CD14-positive monocyte (primary cell): ENCODE results near the gene EPB41. TPM values are rescaled to one million over a fixed set of nuclear protein-coding genes. Genes with fewer than 3 reads are reported as not detected.

Experiments used
- DNase-seq, 3 donors: peaks; one replicate each; pipeline ENCODE4 v3.0.0-alpha.2; 2011 to 2022
- H2AFZ ChIP-seq: 2 replicates; pipeline ENCODE4 v1.6.0; 2012; ENCODE audit warnings: mild to moderate bottlenecking, low read depth, low read length, inconsistent platforms; ENCODE audit not compliant: insufficient read depth, poor library complexity, severe bottlenecking
- H3K27ac ChIP-seq, 2 donors: 1 replicate in 1 of 2; 2 replicates in 1 of 2; pipeline ENCODE4 v1.5.1; 2012 to 2013; ENCODE audit warnings: low read length in 2 of 2, control low read depth in 1 of 2, inconsistent platforms in 1 of 2, low read depth in 1 of 2, mild to moderate bottlenecking in 1 of 2
- H3K27me3 ChIP-seq, 2 donors: one replicate each; pipeline versions ENCODE4 v1.6.0 to v1.6.1; 2011 to 2013; ENCODE audit warnings: low read length in 2 of 2; ENCODE audit not compliant: control insufficient read depth in 2 of 2, insufficient read depth in 2 of 2
- H3K36me3 ChIP-seq, 2 donors: replicated peaks in 1 of 2; 1 replicate in 1 of 2; 2 replicates in 1 of 2; pipeline versions ENCODE4 v1.5.1 to v1.6.1; 2012 to 2013; ENCODE audit warnings: low read length in 2 of 2, control low read depth in 1 of 2, inconsistent platforms in 1 of 2, mild to moderate bottlenecking in 1 of 2; ENCODE audit not compliant: insufficient read depth in 2 of 2, control insufficient read depth in 1 of 2
- H3K4me1 ChIP-seq, 2 donors: 1 replicate in 1 of 2; 2 replicates in 1 of 2; pipeline versions ENCODE4 v1.5.1 to v1.6.1; 2012 to 2013; ENCODE audit warnings: low read length in 2 of 2, control low read depth in 1 of 2, inconsistent platforms in 1 of 2, mild to moderate bottlenecking in 1 of 2, moderate library complexity in 1 of 2; ENCODE audit not compliant: insufficient read depth in 2 of 2, control insufficient read depth in 1 of 2
- H3K4me2 ChIP-seq: replicated peaks from 2 replicates; pipeline ENCODE3; 2012; ENCODE audit warnings: low read length, moderate library complexity, mild to moderate bottlenecking; ENCODE audit not compliant: poor library complexity, severe bottlenecking; ENCODE audit errors: extremely low read depth
- H3K4me3 ChIP-seq, 3 experiments: fragments of 200-600 bp in 1 of 3; sonication (generic) in 1 of 3; replicated peaks in 1 of 3; 1 replicate in 2 of 3; 2 replicates in 1 of 3; pipeline ENCODE4 v1.5.1; 2011 to 2013; ENCODE audit warnings: low read length in 3 of 3, mild to moderate bottlenecking in 3 of 3, control low read depth in 2 of 3, low read depth in 2 of 3, inconsistent platforms in 1 of 3, moderate library complexity in 1 of 3
- H3K79me2 ChIP-seq: 2 replicates; pipeline ENCODE4 v1.6.0; 2012; ENCODE audit warnings: mild to moderate bottlenecking, control low read depth, inconsistent platforms, low read length, moderate library complexity; ENCODE audit not compliant: insufficient read depth
- H3K9ac ChIP-seq: 2 replicates; pipeline ENCODE4 v1.6.0; 2017; ENCODE audit warnings: low read length, mild to moderate bottlenecking; ENCODE audit not compliant: insufficient read depth, poor library complexity, severe bottlenecking
- H3K9me3 ChIP-seq, 2 donors: replicated peaks in 1 of 2; 1 replicate in 1 of 2; 2 replicates in 1 of 2; pipeline versions ENCODE4 v1.5.1 to v1.6.1; 2012 to 2013; ENCODE audit warnings: low read length in 2 of 2, control low read depth in 1 of 2; ENCODE audit not compliant: control insufficient read depth in 1 of 2, insufficient read depth in 1 of 2
- H4K20me1 ChIP-seq: 2 replicates; pipeline ENCODE4 v1.6.0; 2012; ENCODE audit warnings: mild to moderate bottlenecking, low read length, control low read depth, moderate library complexity; ENCODE audit not compliant: insufficient read depth
- H3K27ac Mint-ChIP-seq, 7 donors: one replicate each; pipeline ENCODE4 v1.8.0; 2020; ENCODE audit warnings: mild to moderate bottlenecking in 7 of 7, mixed read lengths in 7 of 7, moderate library complexity in 6 of 7, inconsistent platforms in 2 of 7
- H3K27me3 Mint-ChIP-seq, 3 donors: one replicate each; pipeline ENCODE4 v1.8.0; 2021 to 2022; ENCODE audit warnings: low read depth in 3 of 3, mild to moderate bottlenecking in 3 of 3, mixed read lengths in 3 of 3, moderate library complexity in 3 of 3, inconsistent platforms in 1 of 3
- H3K36me3 Mint-ChIP-seq, 2 donors: one replicate each; pipeline ENCODE4 v1.8.0; 2020; ENCODE audit warnings: mixed read lengths in 2 of 2, inconsistent platforms in 1 of 2, mild to moderate bottlenecking in 1 of 2
- H3K4me1 Mint-ChIP-seq: one replicate; pipeline ENCODE4 v1.8.0; 2020; ENCODE audit warnings: mild to moderate bottlenecking, mixed read lengths
- H3K4me3 Mint-ChIP-seq, 2 donors: one replicate each; pipeline ENCODE4 v1.8.0; 2020; ENCODE audit warnings: mild to moderate bottlenecking in 2 of 2, mixed read lengths in 2 of 2, moderate library complexity in 1 of 2
- H3K9me3 Mint-ChIP-seq, 7 donors: one replicate each; pipeline ENCODE4 v1.8.0; 2020 to 2022; ENCODE audit warnings: mixed read lengths in 7 of 7, mild to moderate bottlenecking in 6 of 7, moderate library complexity in 6 of 7, inconsistent platforms in 2 of 7
- WGBS: methylation state at CpG from one replicate; pipeline ENCODE4 v1.1.5; 2013; ENCODE audit warnings: missing lambda C conversion rate; ENCODE audit not compliant: insufficient coverage; 5-methylcytosine and 5-hydroxymethylcytosine counted together
- intact Hi-C, 2 donors: fragments of 100-400 bp; cut with micrococcal nuclease; formaldehyde crosslinking; loops; one replicate each; pipeline versions ENCODE4 v1.15.0 to v1.15.1; 2023
- polyA plus RNA-seq, 3 donors: library from polyadenylated mRNA; depleted of rRNA in 1 of 3; unstranded in 2 of 3; stranded (reverse) in 1 of 3; fragments of 300-500 nt in 2 of 3; fragments of >200 nt in 1 of 3; fragmentation: Illumina TruSeq in 2 of 3; gene quantifications; 1 replicate in 2 of 3; 2 replicates in 1 of 3; pipeline ENCODE4 v1.2.3, GENCODE V29; 2012 to 2021
- TF ChIP-seq, protein P1 (sequence below): fragments of 200-600 bp; IDR thresholded peaks from one replicate; pipeline ENCODE4 v1.8.0; 2022; ENCODE audit warnings: antibody characterized with exemption, mild to moderate bottlenecking

Gene EPB41
- polyA plus RNA-seq, 3 donors: 11.3 to 19.4 (median 18.9) TPM

DNA sequence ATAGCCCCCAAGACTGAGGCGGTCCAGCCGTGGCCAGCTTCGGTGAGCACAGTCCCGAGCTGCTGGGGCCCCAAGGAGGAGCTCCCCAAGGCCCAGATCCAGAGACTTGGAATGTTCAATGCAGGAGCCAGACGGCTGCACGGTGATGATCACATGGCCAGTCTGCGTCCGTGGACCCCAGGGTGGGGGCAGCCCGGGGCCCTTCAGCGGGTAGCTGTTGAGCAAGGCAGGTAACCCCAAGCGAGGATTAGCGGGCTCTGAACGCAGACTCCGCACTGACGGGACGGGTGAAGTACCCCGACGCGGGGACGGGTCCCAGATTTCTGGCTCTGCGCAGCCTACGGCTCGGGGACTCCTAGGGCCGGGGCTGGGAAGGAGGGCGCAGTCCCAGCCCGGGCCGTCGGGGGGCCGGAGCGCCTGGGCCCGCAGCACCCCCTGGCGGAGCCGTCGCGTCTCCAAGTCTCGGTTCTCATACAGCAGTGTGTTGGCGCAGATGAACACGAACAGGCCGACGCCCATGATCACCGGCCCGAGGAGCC lies 206.6 kb downstream of the EPB41 start:
- Histone ChIP-seq H3K9me3 (peaks cover 0 to 12% of the 10 kb centered on the region in 2 donors), H3K79me2 (no peaks in the 10 kb centered on the region), H3K27ac (no peak overlapping the region), H3K4me2 (no peak overlapping the region), H3K4me1 (peaks cover 20 to 35% of the 10 kb centered on the region in 2 donors), H3K36me3 (peaks cover 19 to 32% of the 10 kb centered on the region in 2 donors), H3K9ac (no peak overlapping the region), H2AFZ (no peak overlapping the region), H3K27me3 (peaks cover 30 to 49% of the 10 kb centered on the region in 2 donors), H4K20me1 (peaks cover 6% of the 10 kb centered on the region), H3K4me3 (no peak overlapping the region)
- TF ChIP-seq, protein P1, sequence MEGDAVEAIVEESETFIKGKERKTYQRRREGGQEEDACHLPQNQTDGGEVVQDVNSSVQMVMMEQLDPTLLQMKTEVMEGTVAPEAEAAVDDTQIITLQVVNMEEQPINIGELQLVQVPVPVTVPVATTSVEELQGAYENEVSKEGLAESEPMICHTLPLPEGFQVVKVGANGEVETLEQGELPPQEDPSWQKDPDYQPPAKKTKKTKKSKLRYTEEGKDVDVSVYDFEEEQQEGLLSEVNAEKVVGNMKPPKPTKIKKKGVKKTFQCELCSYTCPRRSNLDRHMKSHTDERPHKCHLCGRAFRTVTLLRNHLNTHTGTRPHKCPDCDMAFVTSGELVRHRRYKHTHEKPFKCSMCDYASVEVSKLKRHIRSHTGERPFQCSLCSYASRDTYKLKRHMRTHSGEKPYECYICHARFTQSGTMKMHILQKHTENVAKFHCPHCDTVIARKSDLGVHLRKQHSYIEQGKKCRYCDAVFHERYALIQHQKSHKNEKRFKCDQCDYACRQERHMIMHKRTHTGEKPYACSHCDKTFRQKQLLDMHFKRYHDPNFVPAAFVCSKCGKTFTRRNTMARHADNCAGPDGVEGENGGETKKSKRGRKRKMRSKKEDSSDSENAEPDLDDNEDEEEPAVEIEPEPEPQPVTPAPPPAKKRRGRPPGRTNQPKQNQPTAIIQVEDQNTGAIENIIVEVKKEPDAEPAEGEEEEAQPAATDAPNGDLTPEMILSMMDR: peak; percentile 71
- 35% methylated on average over 42 of the region's 42 CpGs for WGBS
- H3K9me3 Mint-ChIP-seq: peaks cover 0 to 15% (median 4%) of the 10 kb centered on the region in 7 donors
- peak overlapping the region in 1 of 2 donors; percentile 78 for H3K4me3 Mint-ChIP-seq
- H3K27ac Mint-ChIP-seq: no peak overlapping the region
- H3K36me3 Mint-ChIP-seq: peaks cover 42 to 45% of the 10 kb centered on the region in 2 donors
- peak; percentile 21 to 49 (median 30) for DNase-seq
- H3K27me3 Mint-ChIP-seq: peaks cover 39 to 60% (median 48%) of the 10 kb centered on the region in 3 donors
- intact Hi-C loops: no loop called here
- H3K4me1 Mint-ChIP-seq: peaks cover 10% of the 10 kb centered on the region

DNA sequence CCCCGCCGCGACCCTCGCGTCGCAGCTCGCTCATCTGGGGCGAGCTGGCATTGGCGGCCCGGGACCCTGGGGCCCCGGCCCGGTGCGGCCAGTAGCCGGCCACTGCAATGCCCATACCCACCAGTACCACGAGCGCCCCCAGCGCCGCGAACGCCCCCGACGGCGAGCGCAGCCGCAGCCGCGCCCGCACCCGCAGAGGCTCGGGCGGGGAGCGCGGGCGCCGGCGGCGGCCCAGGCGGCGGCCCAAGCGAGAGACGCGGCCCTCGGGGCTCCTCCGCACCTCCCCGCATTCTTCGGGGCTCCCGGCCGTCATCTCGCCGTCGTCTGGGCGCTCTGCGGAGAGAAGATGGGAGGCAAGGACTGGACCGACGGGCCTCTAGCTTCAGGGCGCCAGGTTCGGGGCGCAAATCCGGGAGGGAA lies 207.2 kb downstream of the EPB41 start:
- no peak overlapping the region for H3K27ac ChIP-seq
- H2AFZ ChIP-seq: no peak overlapping the region
- H3K36me3 ChIP-seq: peaks cover 19 to 27% of the 10 kb centered on the region in 2 donors
- peaks cover 20 to 35% of the 10 kb centered on the region in 2 donors for H3K4me1 ChIP-seq
- peaks cover 0 to 15% (median 3%) of the 10 kb centered on the region in 7 donors for H3K9me3 Mint-ChIP-seq
- TF ChIP-seq, protein P1: peak; percentile 40
- peak overlapping the region in 1 of 2 donors; percentile 48 for H3K4me3 Mint-ChIP-seq
- no peak overlapping the region for H3K9ac ChIP-seq
- H3K79me2 ChIP-seq: no peaks in the 10 kb centered on the region
- no peak overlapping the region for H3K4me3 ChIP-seq
- H3K4me1 Mint-ChIP-seq: peaks cover 10% of the 10 kb centered on the region
- H3K36me3 Mint-ChIP-seq: peaks cover 37 to 40% of the 10 kb centered on the region in 2 donors
- peaks cover 32 to 51% of the 10 kb centered on the region in 2 donors for H3K27me3 ChIP-seq
- peaks cover 43 to 65% (median 53%) of the 10 kb centered on the region in 3 donors for H3K27me3 Mint-ChIP-seq
- intact Hi-C loops: no loop called here
- peaks cover 0 to 12% of the 10 kb centered on the region in 2 donors for H3K9me3 ChIP-seq
- peak overlapping the region; percentile 46 for H3K4me2 ChIP-seq
- peaks cover 6% of the 10 kb centered on the region for H4K20me1 ChIP-seq
- WGBS: 4% methylated on average over 58 of the region's 59 CpGs
- DNase-seq: no peak
- no peak overlapping the region for H3K27ac Mint-ChIP-seq
